Small intestine (tissue), 7 donors: ENCODE results near the gene PHF20. TPM values are rescaled to one million over a fixed set of nuclear protein-coding genes. Genes with fewer than 3 reads are reported as not detected.

Source experiments
- DNase-seq, 2 donors: peaks; one replicate each; pipeline versions ENCODE4 v3.0.0 to v3.0.0-alpha.2; 2013
- FAIRE-seq: peaks from 2 replicates; lab custom pipeline; 2012; peaks lifted over from hg19 to GRCh38; lab: Jason Lieb, UNC
- H3K27ac ChIP-seq, 3 donors: one replicate each; pipeline ENCODE4 v1.5.1; 2013; ENCODE audit warnings: low read length in 2 of 3, mild to moderate bottlenecking in 2 of 3, control low read depth in 1 of 3, inconsistent platforms in 1 of 3, low read depth in 1 of 3, moderate library complexity in 1 of 3
- H3K27me3 ChIP-seq, 3 donors: one replicate each; pipeline ENCODE4 v1.6.1; 2013; ENCODE audit warnings: low read length in 3 of 3, inconsistent platforms in 1 of 3; ENCODE audit not compliant: control insufficient read depth in 3 of 3, insufficient read depth in 3 of 3
- H3K36me3 ChIP-seq, 3 donors: one replicate each; pipeline ENCODE4 v1.6.1; 2013; ENCODE audit warnings: low read length in 3 of 3, inconsistent platforms in 1 of 3, low read depth in 1 of 3, mild to moderate bottlenecking in 1 of 3, moderate library complexity in 1 of 3; ENCODE audit not compliant: control insufficient read depth in 3 of 3, insufficient read depth in 2 of 3
- H3K4me1 ChIP-seq, 3 donors: one replicate each; pipeline ENCODE4 v1.6.1; 2013; ENCODE audit warnings: low read length in 2 of 3, inconsistent platforms in 1 of 3, low read depth in 1 of 3, mild to moderate bottlenecking in 1 of 3, moderate library complexity in 1 of 3; ENCODE audit not compliant: control insufficient read depth in 3 of 3, insufficient read depth in 2 of 3
- H3K4me3 ChIP-seq, 3 donors: one replicate each; pipeline ENCODE4 v1.5.1; 2013; ENCODE audit warnings: low read length in 3 of 3, control low read depth in 1 of 3, inconsistent platforms in 1 of 3, low read depth in 1 of 3, mild to moderate bottlenecking in 1 of 3, moderate library complexity in 1 of 3
- H3K9me3 ChIP-seq, 2 donors: one replicate each; pipeline ENCODE4 v1.6.1; 2013; ENCODE audit warnings: low read depth in 1 of 2, low read length in 1 of 2; ENCODE audit not compliant: control insufficient read depth in 2 of 2, insufficient read depth in 1 of 2
- WGBS, 3 donors: extraction: QIAGEN DNeasy Blood & Tissue Kit; methylation state at CpG; one replicate each; pipeline ENCODE4 v1.1.7; 2013; 5-methylcytosine and 5-hydroxymethylcytosine counted together
- polyA plus RNA-seq, 4 donors: library from polyadenylated mRNA; stranded (reverse) in 3 of 4; unstranded in 1 of 4; fragments of 200-250 nt in 3 of 4; fragments of 120-200 nt in 1 of 4; gene quantifications; one replicate each; pipeline versions ENCODE4 v1.2.1 to v1.2.3, GENCODE V29; 2013
- donor health status: healthy with polysubstance abuse.
- donor health status: control.
- donor health status: control.
- donor health status: Bipolar disorder and iron deficiency.
- donor health status: healthy.

The PHF20 gene
- polyA plus RNA-seq, 4 donors: 9.6 to 23.1 (median 14.9) TPM

DNA sequence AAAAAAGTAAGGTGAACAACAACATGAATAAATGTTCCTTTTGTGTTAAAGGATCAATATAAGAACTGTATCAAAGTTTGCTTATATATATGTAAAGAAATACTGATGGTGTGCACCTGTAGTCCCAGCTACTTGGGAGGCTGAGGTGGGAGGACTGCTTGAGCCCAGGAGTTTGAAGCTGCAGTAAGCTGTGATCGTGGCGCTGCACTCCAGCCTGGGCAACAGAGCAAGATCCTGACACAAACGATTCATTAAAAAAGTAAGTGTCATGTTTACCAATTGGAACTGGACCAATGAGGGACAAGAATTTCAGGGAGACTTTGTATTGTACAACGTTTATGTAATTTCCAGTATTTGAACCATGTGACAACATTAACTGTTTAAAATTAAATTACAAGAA, 5.0 kb upstream of the PHF20 start:
- FAIRE-seq: no peak

DNA sequence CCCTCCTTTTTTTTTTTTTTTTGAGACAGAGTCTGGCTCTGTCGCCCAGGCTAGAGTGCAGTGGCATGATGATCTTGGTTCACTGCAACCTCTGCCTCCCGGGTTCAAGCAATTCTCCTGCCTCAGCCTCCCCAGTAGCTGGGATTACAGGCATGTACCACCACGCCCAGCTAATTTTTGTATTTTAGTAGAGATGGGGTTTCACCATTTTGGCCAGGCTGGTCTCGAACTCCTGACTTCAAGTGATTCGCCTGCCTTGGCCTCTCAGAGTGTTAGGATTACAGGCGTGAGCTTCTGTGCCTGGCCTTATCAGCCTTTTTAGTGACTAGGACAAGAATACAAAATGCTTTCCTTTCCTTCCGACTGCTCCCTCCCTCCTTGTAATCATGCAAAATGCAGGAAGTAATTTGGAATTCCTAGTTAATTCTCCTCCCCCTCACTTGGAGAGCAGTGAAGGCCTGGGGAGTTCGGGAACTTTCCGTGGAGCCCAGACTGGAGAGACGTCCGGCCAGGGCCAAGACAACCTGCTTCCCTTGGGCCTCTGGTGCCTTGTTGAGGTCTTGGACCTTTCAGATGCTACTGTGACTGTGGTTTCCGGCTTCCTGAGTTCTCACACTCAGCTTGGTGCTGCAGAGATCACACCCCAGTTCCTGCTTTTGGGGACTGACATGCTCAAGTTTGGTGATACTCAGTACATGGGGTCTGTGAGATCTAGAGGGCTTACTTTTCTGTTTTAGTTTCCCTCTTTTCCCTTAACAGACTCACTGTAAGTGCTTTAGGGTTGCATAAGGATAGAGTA, 3.9 kb upstream of the PHF20 start:
- Histone ChIP-seq H3K27ac (peak overlapping the region; percentile 56 to 96 (median 79)), H3K4me3 (no peak overlapping the region), H3K9me3 (peaks cover 0 to 7% of the 10 kb centered on the region in 2 donors), H3K36me3 (no peaks in the 10 kb centered on the region), H3K4me1 (peaks cover 0 to 17% (median 13%) of the 10 kb centered on the region in 3 donors), H3K27me3 (no peaks in the 10 kb centered on the region)
- DNase-seq: peak; percentile 21 to 70
- no peak for FAIRE-seq
- WGBS, 3 donors: 41 to 62% (median 46%) methylated on average over 11 to 12 of the region's 12 CpGs

More for the DNA sequence above, 5.0 kb upstream of the PHF20 start:
- Histone ChIP-seq H3K4me3 (no peak overlapping the region), H3K4me1 (peaks cover 0 to 17% (median 13%) of the 10 kb centered on the region in 3 donors), H3K9me3 (peaks cover 0 to 7% of the 10 kb centered on the region in 2 donors), H3K27me3 (no peaks in the 10 kb centered on the region), H3K36me3 (no peaks in the 10 kb centered on the region), H3K27ac (peak overlapping the region in 1 of 3 donors; percentile 34)
- WGBS, 3 donors: 67 to 73% (median 72%) methylated on average over 4 of the region's 4 CpGs
- DNase-seq: no peak

DNA sequence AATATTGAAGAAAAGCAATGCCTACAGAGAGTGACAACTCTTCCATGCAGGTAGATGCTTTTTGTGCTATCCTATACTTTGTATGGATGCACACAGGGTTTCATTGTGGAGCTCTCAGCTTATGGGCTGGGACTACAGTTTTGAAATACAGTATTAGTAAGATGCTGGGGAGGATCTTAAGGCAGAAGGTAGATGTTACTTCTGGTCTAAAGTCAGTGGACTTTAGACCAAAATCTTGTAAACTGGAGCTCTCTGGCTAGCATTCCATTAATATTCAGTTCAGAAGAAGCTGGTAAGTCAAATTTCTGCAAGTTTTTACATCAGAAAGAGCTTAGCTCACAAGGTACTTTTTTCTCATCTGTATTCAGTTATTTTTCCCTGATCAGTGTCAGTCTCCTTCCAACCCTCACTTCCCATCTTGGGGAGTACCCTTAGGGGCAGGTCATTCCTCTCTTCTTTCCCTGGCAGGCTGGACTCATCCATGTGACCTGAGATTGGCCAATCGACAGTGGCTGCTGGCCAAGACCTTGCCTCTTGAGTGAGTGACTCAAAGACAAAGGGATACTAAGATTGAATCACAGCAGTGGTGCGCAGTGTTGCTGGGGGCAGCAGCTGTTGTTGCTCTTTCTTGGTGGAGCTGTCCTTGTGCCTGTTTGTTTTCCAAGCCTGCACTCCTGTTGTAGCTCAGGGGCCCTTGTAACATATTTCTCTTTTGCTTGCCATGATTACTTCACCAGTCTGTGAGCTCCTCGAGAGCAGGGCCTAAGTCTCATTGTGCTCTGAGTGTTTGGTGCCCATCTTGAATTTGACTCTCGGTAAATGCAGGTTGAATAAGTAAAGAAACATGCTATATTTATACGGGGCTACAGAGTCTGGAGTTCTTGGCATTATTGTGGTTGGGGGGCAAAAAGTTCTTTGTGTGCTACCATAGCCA, 2.8 kb upstream of the PHF20 start:
- 51 to 70% (median 63%) methylated on average over 5 of the region's 5 CpGs for WGBS, 3 donors
- Histone ChIP-seq H3K4me3 (no peak overlapping the region), H3K9me3 (peaks cover 0 to 7% of the 10 kb centered on the region in 2 donors), H3K27me3 (no peaks in the 10 kb centered on the region), H3K36me3 (no peaks in the 10 kb centered on the region), H3K4me1 (peaks cover 1 to 25% (median 13%) of the 10 kb centered on the region in 3 donors), H3K27ac (peak overlapping the region; percentile 56 to 94 (median 75))
- no peak for FAIRE-seq
- DNase-seq: peak; percentile 54 to 73

DNA sequence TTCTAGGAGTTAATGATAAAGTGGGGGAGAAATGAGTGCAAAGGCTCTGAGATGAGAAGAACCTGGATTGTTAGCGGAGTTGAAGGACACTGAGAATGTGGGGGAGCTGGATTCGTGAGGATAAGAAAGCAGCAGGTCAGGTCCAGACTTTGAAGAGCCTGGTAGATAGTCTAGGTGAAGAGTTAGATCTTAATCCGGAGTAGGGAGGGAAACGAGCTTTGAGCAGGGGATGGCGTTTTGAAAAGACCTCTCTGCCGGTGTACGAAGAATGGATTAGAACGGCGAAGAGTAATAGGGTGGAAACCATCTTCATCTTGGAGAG, 487 bp upstream of the PHF20 start:
- Histone ChIP-seq H3K27me3 (no peaks in the 10 kb centered on the region), H3K4me1 (peaks cover 4 to 30% (median 15%) of the 10 kb centered on the region in 3 donors), H3K9me3 (peaks cover 0 to 7% of the 10 kb centered on the region in 2 donors), H3K36me3 (no peaks in the 10 kb centered on the region), H3K4me3 (peak overlapping the region in 1 of 3 donors; percentile 18), H3K27ac (peak overlapping the region; percentile 52 to 94 (median 66))
- 82 to 83% (median 83%) methylated on average over 9 of the region's 9 CpGs for WGBS, 3 donors
- FAIRE-seq: no peak
- peak in 1 of 2 donors; percentile 5 for DNase-seq

DNA sequence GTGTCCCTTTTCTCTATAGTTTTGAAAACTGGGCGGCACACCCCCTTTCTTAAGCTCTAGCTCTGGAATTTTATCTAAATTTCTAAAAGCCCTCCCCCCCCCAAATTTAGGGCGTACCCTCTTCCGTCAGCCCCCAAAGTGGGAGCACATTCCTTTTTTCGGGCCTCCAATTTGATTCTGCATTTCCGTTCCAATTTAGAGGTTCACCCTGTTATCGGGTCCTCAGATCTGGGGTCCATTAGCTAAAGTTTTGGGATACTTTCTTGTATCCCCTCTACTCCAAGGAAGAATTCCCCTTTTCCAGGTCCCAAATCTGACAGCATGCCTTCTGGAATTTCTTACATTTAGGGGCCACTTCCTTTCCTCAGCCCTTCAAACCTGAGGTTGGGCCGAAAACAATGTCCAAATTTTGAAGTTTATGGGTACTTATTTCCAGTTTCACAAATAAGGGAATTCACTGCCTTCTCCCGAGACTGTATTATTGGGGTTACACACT, 796 bp downstream of the PHF20 start:
- FAIRE-seq (no peak), DNase-seq (peak; percentile 6 to 21)
- H3K36me3 ChIP-seq: peaks cover 0 to 3% (median 0%) of the 10 kb centered on the region in 3 donors
- peak overlapping the region; percentile 66 to 94 (median 78) for H3K27ac ChIP-seq
- H3K9me3 ChIP-seq: peaks cover 0 to 7% of the 10 kb centered on the region in 2 donors
- peak overlapping the region; percentile 72 to 80 (median 74) for H3K4me3 ChIP-seq
- H3K27me3 ChIP-seq: no peaks in the 10 kb centered on the region
- H3K4me1 ChIP-seq: peaks cover 7 to 33% (median 17%) of the 10 kb centered on the region in 3 donors
- 7 to 8% (median 8%) methylated on average over 8 of the region's 8 CpGs for WGBS, 3 donors

DNA sequence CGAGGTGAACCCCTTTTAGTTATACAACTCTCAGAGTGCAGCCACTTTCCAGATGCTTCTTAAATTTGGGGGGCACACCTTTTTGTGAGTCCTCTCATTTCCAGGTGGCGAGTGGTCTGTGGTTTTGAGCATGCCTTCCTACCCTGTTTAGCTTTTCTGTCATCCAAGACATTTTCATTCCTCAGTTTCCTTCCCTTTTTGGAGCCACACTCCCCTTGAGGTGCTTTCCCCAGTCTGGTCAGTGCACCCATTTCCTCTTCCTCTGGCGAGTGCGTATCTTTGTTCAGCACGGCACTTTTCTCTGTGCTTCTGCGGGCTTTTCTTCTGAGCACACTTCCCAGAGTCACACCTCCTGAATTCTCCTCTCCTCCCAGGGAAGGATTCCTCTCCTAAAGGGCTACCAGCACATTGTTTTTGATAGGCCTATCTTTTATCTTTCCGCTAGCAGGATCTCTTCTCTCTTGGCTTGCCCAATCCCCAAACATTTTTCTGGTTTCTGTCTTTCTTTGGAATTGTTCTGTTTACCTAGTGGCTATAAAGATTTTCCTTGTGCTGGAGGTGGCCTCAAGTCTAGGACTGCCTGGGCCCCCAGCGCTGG, 1.4 kb downstream of the PHF20 start:
- peak overlapping the region in 2 of 3 donors; percentile 9 to 72 for H3K4me3 ChIP-seq
- no peaks in the 10 kb centered on the region for H3K27me3 ChIP-seq
- DNase-seq: peak; percentile 24 to 38
- peak overlapping the region in 2 of 3 donors; percentile 63 to 94 for H3K27ac ChIP-seq
- no peak for FAIRE-seq
- WGBS, 3 donors: 41 to 58% (median 41%) methylated on average over 8 of the region's 8 CpGs
- peaks cover 0 to 3% (median 0%) of the 10 kb centered on the region in 3 donors for H3K36me3 ChIP-seq
- peaks cover 0 to 7% of the 10 kb centered on the region in 2 donors for H3K9me3 ChIP-seq
- H3K4me1 ChIP-seq: peaks cover 7 to 33% (median 17%) of the 10 kb centered on the region in 3 donors

DNA sequence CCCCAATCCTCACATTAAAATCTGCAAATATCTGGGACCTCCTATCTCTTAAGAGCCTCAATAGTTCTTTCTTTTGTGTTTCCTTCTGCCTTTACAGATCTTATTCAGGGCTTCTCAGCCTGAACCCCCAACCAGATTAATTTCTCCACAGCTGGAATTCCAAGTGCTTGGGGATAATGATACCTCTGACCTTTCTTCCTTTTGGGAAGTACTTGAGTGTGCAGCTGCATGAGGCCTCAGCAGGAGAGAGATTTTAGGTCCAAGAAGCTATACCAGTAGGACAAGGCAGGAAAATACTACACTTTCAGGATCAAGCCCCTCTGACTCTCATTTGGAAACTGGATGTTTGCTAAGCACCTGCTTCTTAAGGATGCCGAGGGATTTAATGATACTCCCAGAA, 2.6 kb downstream of the PHF20 start:
- DNase-seq: no peak
- 83 to 90% (median 87%) methylated on average over 1 of the region's 1 CpG for WGBS, 3 donors

More for the DNA sequence above, 2.6 kb downstream of the PHF20 start:
- H3K4me3 ChIP-seq: no peak overlapping the region
- H3K27ac ChIP-seq: no peak overlapping the region
- H3K9me3 ChIP-seq: peaks cover 0 to 7% of the 10 kb centered on the region in 2 donors
- H3K36me3 ChIP-seq: peaks cover 0 to 6% (median 0%) of the 10 kb centered on the region in 3 donors
- no peaks in the 10 kb centered on the region for H3K27me3 ChIP-seq
- H3K4me1 ChIP-seq: peaks cover 7 to 23% (median 12%) of the 10 kb centered on the region in 3 donors
- FAIRE-seq: no peak
